GM18907 (cell line): ENCODE measurements around the gene FARP2.
"Not testable (repeated sequence)": the region's sequence is repeated elsewhere in the genome, so short reads cannot be mapped to it uniquely, and the experiment has no call there.

Experiments
- ATAC-seq: cut with Tn5 transposase; IDR thresholded peaks from one replicate; pipeline ENCODE4 v1.9.1; 2021; ENCODE audit warnings: mild to moderate bottlenecking, moderate library complexity; ENCODE audit not compliant: unreplicated experiment

Gene FARP2

DNA sequence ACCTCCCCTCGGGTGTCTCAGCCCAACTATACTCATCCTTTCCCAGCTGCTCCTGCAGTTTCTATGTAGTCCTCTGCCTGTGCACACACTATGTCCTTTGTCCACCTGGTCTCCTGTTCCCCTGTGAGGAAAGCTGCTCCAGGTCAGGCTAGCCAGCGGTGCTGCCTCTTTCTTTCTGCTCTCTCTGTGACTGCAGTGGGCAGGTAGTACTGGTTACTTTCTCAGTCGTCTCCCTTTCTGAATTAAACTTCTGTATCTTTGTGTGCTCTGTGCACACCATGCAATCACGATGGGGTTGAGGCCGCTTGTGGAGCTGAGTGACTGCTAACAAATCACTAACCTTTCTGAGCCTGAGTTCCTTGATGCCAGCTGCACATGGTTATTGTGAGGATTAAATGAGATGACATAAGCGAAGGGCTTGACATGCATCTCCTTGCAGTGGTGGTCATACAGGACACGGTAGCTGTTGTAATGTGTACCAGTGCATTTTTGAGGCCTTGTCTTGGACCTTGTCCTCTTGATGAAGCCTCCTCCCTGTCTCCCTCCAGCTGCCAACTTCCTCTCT is 3.5 kb downstream of the FARP2 start:
- ATAC-seq: no peak

DNA sequence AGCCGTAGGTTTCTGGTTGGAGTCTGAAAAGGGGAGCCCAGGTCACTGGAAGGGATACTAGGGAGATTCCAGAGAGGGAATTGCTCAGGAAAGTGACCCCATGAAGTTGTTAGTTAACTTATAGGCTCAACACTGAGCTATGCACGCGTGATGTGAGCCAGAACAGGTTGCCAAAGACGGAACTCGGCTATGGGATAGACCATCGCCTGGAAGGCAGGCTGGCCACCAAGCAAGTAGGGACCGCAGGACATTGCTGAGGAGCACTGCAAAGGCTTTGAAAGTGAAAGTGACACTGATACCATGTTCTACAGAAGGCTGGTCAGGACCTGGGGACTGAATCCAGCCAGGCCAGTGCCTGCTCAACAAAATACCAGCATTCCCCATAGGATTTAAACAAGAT is 7.3 kb downstream of the FARP2 start:
- ATAC-seq: no peak

DNA sequence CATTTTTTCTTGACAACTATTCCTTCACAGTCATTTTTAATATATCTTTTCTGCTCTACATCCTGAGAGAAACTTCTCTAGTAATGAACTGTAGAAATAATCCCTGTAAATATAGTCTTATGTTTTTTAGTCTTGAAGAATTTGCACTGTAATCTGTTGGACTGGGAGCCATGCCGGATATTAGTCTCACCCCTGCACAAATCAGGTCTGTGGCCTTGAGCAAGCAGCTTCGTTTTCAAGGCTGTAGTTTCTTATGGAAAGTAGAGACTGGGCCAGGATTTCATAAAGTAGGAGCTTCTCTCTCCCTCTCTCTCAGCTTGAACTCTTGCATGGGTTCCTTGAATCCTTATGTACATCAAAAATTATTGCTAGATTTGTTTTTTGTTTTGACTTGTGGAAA is 8.7 kb downstream of the FARP2 start:
- no peak for ATAC-seq

DNA sequence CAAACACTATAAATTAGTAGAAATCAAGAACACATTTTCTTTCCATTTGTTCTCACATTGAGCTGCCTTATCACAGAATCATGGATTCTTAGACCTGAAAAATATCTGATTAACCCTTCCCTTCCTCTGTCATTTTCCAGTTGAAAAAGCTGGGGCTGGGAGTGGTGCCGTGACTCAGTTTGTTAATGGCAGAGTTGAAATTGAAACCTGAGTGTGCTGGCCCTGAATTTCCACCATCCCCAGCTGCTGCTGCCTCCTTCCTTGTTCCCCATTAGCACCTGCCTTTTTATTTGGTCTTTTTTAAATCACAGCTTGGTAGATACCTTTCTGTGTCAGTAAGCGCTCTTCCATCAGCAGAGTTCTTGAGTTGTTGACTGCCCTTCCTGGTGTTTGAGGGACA is 10.6 kb downstream of the FARP2 start:
- ATAC-seq: no peak

DNA sequence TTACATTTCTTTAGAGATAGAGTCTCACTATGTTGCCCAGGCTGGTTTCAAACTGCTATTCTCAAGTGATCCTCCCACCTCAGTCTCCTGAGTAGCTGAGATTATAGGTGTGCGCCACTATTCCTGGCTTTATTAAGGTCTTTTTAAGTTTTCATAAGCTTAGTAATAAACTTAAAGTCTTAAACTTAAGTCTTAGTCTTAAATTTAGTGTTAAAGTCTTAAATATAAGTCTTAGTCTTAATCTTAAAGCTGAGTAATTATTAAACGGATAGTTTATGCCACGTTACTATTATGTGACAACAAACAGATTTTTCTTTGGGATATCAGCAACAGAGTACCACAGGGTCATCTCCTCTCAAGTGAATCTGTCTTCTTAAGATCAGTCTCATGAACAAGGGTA is 12.6 kb downstream of the FARP2 start:
- ATAC-seq: no peak

DNA sequence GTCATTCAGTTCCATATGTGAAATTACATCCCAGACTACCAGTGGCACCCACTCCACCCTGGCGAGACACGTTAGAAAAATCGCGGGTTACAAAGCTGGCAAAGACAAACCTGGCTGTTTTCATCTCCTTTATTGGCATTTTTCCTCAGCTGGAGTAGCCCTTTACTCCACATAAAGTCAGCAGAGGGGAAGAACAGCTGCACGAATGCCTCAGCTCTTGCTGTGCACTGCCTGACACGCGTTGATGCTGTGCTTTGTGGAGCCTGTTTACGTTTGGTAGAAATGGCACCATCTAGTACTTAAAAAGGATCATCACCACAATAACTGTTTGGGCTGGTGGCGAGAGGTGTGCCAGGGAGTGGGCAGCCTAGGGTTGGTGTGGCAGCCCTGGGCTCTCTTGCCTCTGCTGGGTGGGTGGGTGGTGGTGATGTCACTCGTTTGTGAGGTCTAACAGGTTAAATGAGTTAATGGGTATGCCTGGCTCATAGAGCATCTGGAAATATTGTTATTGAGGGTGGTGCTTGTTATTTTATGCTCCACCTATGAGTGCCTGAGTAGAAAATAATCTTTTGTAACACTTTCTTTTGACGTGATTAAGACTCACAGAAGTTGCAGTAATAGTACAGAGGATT is 16.4 kb downstream of the FARP2 start:
- no peak for ATAC-seq

DNA sequence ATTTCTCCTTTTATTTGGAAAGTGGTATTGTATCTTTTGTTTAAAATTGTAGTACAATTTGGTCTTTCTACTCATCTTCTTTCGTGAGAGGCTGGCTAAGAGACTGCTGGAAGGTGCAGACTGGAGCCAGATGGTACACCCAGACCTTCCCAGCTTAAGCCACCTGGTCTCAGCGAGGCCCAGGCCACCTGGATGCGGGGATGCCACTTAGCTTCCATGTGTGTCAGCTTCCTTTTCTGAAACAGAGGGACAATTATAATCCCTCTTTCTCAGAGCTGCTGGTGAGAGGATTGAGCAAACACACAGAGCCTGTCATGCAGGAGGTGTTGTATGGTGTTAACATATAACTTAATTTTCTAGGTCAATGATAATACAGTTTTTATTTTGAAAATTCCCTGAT is 17.4 kb downstream of the FARP2 start:
- no peak for ATAC-seq

DNA sequence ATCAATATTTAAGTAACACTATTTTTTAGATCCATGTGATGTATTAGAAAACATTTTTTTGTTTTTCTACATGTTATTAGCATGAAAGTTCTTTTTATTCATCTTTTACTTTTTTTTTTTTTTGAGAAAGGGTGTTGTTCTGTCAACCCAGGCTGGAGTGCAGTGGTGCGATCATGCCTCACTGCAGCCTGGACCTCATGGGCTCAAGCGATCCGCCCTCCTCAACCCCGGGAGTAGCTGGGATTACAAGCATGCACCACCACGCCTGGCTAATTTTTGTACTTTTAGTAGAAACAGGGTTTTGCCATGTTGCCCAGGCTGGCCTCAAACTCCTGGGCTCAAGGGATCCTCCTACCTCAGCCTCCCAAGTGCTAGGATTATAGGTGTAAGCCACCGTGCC is 17.8 kb downstream of the FARP2 start:
- ATAC-seq: not testable (repeated sequence)

DNA sequence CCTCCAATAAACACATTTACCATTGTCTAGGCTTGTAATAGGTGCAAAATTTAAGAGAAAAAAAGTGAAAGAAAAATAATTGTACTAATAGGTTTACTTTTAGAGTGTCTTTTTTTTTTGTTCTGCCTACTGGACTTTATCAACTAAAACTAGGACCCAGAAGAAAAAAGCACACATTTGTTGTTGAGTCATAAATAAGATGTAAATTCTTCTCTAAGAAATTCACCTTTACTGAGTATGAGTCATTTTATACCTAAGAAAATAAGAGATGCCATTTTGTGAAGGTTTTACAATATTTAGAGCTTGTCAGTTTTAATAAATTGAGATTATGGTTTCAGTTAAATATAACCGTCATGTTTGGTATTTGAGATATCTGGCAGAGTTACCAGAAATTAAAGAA is 19.2 kb downstream of the FARP2 start:
- no peak for ATAC-seq

DNA sequence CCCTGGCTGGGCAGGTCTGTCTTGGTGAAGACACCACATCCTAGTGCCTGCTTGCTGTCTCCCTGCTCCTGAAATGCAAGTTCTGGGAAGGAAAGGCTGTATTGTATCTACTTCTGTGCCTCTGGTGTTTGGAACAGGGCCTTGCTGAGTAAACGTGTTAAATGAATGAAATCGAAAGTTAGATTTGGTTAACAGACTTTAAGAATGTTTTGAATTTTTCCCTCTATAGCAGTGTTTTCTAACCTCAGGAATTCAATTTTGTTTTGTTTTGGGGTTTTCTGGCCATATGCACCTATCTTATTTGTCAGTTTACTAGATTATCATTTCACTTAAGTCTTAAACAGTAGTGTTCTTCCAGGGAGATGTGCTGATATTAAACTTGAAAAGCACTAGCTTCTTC is 20.7 kb downstream of the FARP2 start:
- ATAC-seq: no peak

DNA sequence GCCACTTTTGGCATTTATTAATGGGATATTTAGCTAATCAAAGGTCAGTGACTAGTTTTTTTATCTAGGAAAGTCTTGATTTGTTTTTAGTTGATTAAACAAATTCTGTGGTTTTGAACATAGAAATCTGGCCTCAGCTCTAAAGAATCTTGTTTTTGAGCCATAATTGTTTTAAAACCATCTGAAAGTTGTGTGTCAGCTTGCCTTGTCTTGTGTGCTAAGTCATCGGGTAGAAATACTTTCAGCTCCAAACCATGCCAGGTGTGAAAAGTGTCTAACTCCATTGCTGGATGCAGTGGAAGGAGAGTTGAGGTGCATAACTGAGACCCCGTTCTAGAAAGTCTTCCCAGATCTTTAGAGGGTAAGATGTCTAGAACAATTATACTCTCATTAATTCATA is 22.7 kb downstream of the FARP2 start:
- ATAC-seq: no peak

DNA sequence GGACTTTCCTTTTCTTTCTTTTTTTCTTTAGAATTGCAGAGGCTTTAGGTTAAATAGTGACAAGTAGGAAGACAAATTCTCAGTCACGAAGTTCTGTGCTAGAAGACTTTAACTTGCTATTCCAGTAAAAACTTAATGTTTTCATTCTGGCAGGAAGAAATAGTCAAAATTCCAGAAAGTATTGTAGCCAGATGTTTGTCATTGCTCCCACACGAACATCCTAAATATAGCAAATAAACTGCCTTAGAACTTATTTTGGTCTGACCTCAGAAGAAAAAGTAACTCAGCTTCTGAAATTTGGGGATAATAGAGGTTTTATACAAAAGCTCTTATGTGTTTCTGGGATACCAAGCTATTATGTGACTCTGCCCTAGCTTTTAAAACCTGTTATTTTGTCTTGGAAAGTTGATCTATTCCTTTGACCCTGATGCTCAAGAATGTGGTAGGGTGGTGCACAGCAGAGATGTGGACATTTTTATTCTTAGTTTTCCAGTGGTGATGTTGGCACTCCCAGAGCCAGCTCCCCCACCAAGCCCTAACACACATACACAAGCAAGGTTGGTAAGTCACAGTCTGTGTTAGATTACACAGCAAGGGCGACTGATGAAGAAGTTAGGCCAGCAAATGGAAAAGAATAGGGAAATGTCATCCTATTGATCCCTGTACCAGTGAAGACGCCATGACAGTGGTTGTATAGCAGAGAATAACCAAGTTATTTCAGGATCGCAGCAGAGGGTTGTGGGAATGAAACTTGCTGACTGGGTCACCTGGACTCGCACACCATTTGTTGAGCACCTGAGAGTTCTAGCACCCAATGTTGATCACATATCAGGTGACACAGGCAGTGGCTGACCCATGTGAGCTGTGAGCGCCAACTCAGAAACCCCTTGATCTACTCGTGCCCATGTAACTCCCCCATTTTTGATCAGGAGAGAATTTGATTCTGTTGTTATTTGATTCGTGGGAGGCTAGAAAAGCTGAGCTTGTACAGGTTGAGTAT is 23.7 kb downstream of the FARP2 start:
- ATAC-seq: no peak

DNA sequence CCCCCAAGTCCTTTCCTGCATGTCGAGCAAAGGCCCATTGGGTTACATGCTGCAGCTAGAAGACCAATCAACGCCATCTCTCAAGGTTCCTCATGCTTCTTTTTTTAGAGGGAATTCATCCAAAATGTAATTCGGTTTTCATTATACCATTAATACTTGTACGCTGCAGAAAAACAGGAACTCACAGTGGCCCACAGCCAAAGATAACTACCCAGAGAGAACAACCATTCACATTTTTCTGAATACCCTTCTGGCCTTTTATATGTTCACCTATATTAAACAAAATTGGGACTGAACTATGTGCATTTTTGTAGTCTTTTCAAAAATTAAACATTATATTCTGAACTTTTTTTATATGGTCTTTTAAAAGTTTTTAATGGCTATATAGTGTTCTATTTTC is 25.8 kb downstream of the FARP2 start:
- no peak for ATAC-seq

DNA sequence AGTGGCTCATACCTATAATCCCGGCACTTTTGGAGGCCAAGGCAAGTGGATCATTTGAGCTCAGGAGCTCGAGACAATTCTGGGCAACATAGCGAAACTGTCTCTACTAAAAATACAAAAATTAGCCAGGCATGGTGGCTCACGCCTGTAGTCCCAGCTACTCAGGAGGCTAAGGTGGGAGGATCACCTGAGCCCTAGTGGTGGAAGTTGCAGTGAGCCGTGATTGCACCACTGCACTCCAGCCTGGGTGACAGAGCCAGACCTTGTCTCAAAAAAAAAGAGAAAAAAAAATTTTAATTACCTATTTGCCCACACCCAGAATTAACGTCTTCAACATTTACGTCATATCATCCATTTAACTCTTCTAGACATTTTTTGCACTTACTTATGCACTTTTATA is 29.4 kb downstream of the FARP2 start:
- ATAC-seq: not testable (repeated sequence)

DNA sequence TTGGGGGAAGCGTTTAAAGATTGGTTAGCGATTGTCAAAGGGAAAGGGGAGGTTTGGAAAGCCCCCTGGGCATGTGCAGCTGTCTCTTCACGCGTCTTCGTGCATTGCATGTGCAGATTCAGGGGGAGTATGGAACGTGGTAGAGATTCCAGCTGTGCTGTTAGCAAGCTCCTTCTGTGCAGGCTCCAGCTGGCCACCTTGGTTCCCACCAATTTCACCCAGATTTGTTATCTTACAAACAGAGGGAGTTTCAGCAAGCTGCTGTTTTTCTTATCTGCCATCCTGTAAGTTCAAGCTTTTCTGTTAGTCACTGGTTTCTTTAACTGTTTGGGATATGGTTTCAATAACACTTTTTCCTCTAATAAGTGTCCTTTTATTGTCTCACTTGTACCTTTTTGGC is 30.4 kb downstream of the FARP2 start:
- no peak for ATAC-seq

DNA sequence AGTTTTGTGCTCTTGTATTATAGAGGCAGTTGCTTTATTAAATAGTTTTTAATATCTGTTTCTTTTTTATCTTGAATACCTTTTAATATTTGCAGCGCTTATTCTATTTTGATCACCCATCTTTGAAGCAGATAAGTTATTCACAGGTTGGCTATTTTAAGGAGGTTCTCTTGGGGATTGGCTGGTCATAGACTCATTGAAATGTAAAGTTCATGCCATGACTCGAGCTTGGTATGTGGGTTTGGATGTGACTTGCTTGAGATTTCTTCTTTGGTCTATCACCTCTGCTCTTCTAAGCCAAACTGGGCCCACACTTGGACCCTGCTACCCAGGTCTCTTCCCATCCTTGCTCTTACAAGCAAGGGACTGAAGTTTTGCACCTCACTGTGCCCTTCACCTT is 33.6 kb downstream of the FARP2 start:
- no peak for ATAC-seq

DNA sequence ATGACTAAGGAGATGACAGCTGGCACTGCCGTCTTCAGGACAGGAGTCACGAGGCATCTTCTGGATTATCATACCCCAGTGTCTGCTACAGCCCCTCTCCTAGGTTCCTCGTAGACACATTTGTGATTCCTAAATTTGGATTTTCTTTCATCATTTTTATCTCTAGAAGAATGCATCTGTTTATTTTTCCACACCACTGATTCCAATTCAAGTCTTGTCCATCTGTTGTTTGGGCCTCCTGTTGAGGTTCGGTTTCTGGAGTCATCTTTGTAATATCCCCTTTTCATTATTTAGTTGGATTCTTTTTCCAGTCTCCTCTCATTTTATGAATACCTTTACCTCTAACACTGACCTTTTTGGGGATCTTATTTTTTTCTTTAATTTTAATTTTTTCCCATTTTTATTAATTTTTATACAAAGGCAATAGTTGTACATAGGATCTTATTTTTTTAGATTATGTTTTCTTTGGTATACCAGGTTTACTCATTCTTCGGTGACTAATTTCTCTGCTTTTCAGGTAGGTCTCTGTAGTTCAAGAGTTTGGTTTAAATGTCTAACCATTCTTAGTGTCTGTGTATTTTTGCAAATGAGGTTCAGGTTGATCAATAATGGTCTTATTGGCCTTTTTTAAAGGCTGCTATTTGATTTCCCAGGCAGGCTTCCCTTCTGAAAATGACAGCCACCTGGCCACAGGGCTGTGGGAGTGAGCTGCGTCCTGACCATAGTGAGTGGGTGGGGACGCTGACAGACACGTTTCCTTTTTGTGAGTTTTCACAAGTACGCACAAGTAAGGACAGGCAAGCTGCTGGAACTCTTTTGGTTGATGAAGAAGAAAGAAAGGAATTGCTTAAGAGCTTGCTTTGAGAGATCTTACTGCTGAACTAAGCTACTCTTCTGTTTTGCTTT is 34.5 kb downstream of the FARP2 start:
- peak; percentile 42 for ATAC-seq

DNA sequence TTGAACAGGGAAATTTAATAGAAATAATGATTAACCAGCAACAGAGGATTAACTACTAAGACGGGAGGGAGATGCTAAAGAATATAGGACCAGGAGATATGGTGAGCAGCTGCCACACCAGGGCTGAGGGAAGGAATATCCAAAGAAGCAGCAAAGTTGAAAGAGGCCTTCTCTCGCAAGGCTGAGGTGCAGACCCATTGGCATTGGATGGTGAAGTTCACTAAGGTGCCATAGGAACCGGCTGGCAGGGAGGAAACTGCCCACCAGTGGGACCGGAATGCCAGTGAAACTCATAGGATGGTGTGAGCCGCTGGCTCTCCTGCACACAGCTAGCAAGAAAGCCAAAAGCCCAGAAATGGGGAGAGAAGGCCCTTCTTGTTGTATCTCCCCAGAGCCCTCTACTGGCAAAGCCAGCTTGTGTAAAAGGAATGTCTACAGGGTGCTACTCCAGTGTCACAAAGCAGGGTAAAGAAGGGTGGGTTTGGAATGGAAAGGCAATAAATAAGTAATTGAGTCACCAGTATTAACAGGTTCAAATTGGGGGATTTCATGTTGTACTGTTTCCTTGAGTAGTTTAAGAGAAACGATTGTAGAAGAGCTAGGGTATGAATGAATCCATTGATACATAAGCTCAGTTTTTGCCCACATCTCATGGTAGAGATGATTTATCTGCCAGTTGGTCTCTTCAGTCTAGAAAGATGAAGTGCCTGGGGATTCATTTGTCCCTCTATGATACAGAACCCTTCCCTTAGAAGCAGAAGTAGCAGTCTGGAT is 36.0 kb downstream of the FARP2 start:
- ATAC-seq: no peak

DNA sequence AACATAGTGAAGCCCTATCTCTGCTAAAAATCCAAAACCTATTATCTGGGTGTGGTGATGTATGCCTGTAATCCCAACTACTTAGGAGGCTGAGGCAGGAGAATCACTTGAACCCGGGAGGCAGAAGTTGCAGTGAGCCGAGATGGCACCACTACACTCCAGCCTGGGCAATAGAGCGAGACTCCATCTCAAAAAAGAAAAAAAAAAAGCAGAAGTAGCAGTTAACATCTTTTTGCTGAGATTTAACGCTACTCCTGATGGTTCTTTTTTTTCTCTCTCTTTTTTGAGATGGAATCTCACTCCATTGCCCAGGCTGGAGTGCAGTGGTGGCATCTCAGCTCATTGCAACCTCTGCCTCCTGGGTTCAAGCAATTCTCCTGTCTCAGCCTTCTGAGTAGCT is 36.7 kb downstream of the FARP2 start:
- not testable (repeated sequence) for ATAC-seq

DNA sequence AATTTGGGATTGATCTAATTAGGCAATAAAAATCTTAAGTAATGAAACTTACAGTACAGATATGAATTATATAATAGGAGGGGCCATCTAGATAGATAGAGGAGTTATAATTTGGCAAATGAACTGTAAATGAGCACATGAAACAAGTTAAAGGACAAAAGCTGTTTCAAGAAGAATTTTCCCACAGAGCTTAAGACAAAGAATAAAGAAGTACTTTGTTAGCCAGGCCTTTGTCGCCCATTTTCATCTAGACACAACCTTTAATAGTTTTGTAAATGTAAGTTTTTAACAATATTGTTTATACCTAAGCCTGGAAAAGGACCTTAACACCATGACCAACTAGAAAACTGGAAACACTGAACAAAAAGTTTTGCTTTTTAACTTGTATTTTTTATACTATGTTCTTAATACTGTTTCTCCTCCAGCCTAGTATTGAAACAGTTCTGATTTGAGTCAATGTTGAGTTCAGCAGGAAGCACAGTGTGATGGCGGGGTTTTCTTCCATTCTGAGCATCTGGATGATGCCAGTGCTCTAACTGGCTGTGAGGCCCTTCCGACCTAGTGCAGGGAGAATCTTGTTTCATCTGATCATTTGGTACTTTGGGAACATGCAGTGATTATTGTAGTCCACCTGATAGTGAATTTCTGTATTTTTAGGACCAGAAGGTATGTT is 37.6 kb downstream of the FARP2 start:
- no peak for ATAC-seq
